Mesendoderm (in vitro differentiated cells): ENCODE measurements around the gene WDFY2.

ENCODE experiments used
- DNase-seq: peaks from one replicate; pipeline ENCODE4 v3.0.0; 2013
- H2AK5ac ChIP-seq: 2 replicates; pipeline ENCODE4 v1.6.1; 2013; ENCODE audit warnings: low read length, inconsistent platforms
- H2BK120ac ChIP-seq: 2 replicates; pipeline ENCODE4 v1.6.1; 2013; ENCODE audit warnings: low read depth, mild to moderate bottlenecking, low read length, moderate library complexity, mixed read lengths
- H2BK15ac ChIP-seq: replicated peaks from 2 replicates; pipeline ENCODE4 v1.6.1; 2013; ENCODE audit warnings: low read depth, mild to moderate bottlenecking, moderate library complexity
- H2BK5ac ChIP-seq: 2 replicates; pipeline ENCODE4 v1.6.1; 2013; ENCODE audit warnings: low read length, inconsistent platforms
- H3K18ac ChIP-seq: 2 replicates; pipeline ENCODE4 v1.6.1; 2013; ENCODE audit warnings: mild to moderate bottlenecking, low read length, mixed read lengths
- H3K23ac ChIP-seq: one replicate; pipeline ENCODE4 v1.6.1; 2013; ENCODE audit warnings: low read length
- H3K27ac ChIP-seq: 2 replicates; pipeline ENCODE4 v1.5.1; 2013; ENCODE audit warnings: low read depth, mild to moderate bottlenecking, inconsistent platforms, low read length, moderate library complexity
- H3K27me3 ChIP-seq: 2 replicates; pipeline ENCODE4 v1.6.1; 2013; ENCODE audit warnings: low read length, control low read depth, mild to moderate bottlenecking, inconsistent platforms; ENCODE audit not compliant: insufficient read depth, poor library complexity
- H3K36me3 ChIP-seq: 2 replicates; pipeline ENCODE4 v1.6.1; 2013; ENCODE audit warnings: low read length, inconsistent platforms; ENCODE audit not compliant: control insufficient read depth, insufficient read depth
- H3K4ac ChIP-seq: one replicate; pipeline ENCODE4 v1.6.1; 2013; ENCODE audit warnings: low read depth, mild to moderate bottlenecking, low read length, moderate library complexity
- H3K4me1 ChIP-seq: 2 replicates; pipeline ENCODE4 v1.6.1; 2013; ENCODE audit warnings: low read depth, low read length, inconsistent platforms; ENCODE audit not compliant: control insufficient read depth
- H3K4me2 ChIP-seq: 2 replicates; pipeline ENCODE4 v1.6.1; 2013; ENCODE audit warnings: low read length
- H3K4me3 ChIP-seq: 2 replicates; pipeline ENCODE4 v1.5.1; 2013; ENCODE audit warnings: mild to moderate bottlenecking, low read length
- H3K56ac ChIP-seq: one replicate; pipeline ENCODE4 v1.6.1; 2013; ENCODE audit warnings: low read length
- H3K79me1 ChIP-seq: 2 replicates; pipeline ENCODE4 v1.6.1; 2013; ENCODE audit warnings: low read length, inconsistent platforms
- H3K79me2 ChIP-seq: 2 replicates; pipeline ENCODE4 v1.6.1; 2013; ENCODE audit warnings: mild to moderate bottlenecking, low read length; ENCODE audit not compliant: control insufficient read depth, insufficient read depth
- H3K9ac ChIP-seq: 2 replicates; pipeline ENCODE4 v1.6.1; 2013; ENCODE audit warnings: low read length, inconsistent platforms
- H4K5ac ChIP-seq: one replicate; pipeline ENCODE4 v1.6.1; 2013; ENCODE audit warnings: low read length
- H4K8ac ChIP-seq: one replicate; pipeline ENCODE4 v1.6.1; 2013; ENCODE audit warnings: low read depth, mild to moderate bottlenecking, control low read depth, low read length, moderate library complexity
- WGBS: extraction: QIAGEN DNeasy Blood & Tissue Kit; methylation state at CpG from one replicate; pipeline ENCODE4 v1.1.7; 2013; ENCODE audit warnings: low lambda C conversion rate, missing lambda C conversion rate; ENCODE audit not compliant: insufficient coverage; ENCODE audit errors: extremely low coverage; 5-methylcytosine and 5-hydroxymethylcytosine counted together

Gene WDFY2

GRCh38 chr13:51803422-51804294 lies 219.4 kb downstream of the WDFY2 start, which contains the start of gene DHRS12:
DHRS12 (minus strand) TSS chr13:51804163; CDS start chr13:51799659, 4,504 bp downstream.
- peak within 1 kb of the TSS; percentile 86 for H2BK5ac ChIP-seq
- peak within 1 kb of the TSS; percentile 92 for H3K9ac ChIP-seq
- peak within 1 kb of the TSS; percentile 87 for H3K4ac ChIP-seq
- H3K36me3 ChIP-seq: no peaks in the 10 kb centered on the region
- H2BK120ac ChIP-seq: peak within 1 kb of the TSS; percentile 56
- H3K56ac ChIP-seq: peak within 1 kb of the TSS; percentile 96
- peak within 1 kb of the TSS; percentile 70 for H3K4me3 ChIP-seq
- H2BK15ac ChIP-seq: no peak within 1 kb of the TSS
- H3K27ac ChIP-seq: peak within 1 kb of the TSS; percentile 69
- peak within 1 kb of the TSS; percentile 39 for H4K8ac ChIP-seq
- H2AK5ac ChIP-seq: no peak within 1 kb of the TSS
- no CpG with 5 or more reads among the region's 91 CpGs for WGBS
- H3K4me2 ChIP-seq: peak within 1 kb of the TSS; percentile 68
- no peaks in the 10 kb centered on the region for H3K79me2 ChIP-seq
- peak within 1 kb of the TSS; percentile 86 for H3K23ac ChIP-seq
- no peaks in the 10 kb centered on the region for H3K79me1 ChIP-seq
- peak within 1 kb of the TSS; percentile 77 for H3K18ac ChIP-seq
- DNase-seq: peak; percentile 87
- no peak within 1 kb of the TSS for H4K5ac ChIP-seq
- H3K27me3 ChIP-seq: no peaks in the 10 kb centered on the region
- H3K4me1 ChIP-seq: peaks cover 16% of the 10 kb centered on the region

GRCh38 chr13:51804295-51805172 lies 220.3 kb downstream of the WDFY2 start:
- H3K56ac ChIP-seq: peak overlapping the region; percentile 89
- H3K4ac ChIP-seq: peak overlapping the region; percentile 70
- peak overlapping the region; percentile 70 for H3K4me3 ChIP-seq
- no peak overlapping the region for H3K27ac ChIP-seq
- H3K79me2 ChIP-seq: no peaks in the 10 kb centered on the region
- H2AK5ac ChIP-seq: no peak overlapping the region
- peak overlapping the region; percentile 92 for H3K9ac ChIP-seq
- H3K4me2 ChIP-seq: peak overlapping the region; percentile 68
- no peak overlapping the region for H2BK5ac ChIP-seq
- DNase-seq: no peak
- no peak overlapping the region for H2BK120ac ChIP-seq
- H3K79me1 ChIP-seq: no peaks in the 10 kb centered on the region
- no peak overlapping the region for H2BK15ac ChIP-seq
- no CpG with 5 or more reads among the region's 31 CpGs for WGBS
- peaks cover 16% of the 10 kb centered on the region for H3K4me1 ChIP-seq
- no peak overlapping the region for H4K8ac ChIP-seq
- H3K36me3 ChIP-seq: no peaks in the 10 kb centered on the region
- no peaks in the 10 kb centered on the region for H3K27me3 ChIP-seq
- no peak overlapping the region for H4K5ac ChIP-seq
- no peak overlapping the region for H3K23ac ChIP-seq
- H3K18ac ChIP-seq: peak overlapping the region; percentile 77

GRCh38 chr13:51805313-51805712 lies 221.1 kb downstream of the WDFY2 start:
- Histone ChIP-seq H3K4ac (no peak overlapping the region), H3K9ac (no peak overlapping the region), H2BK120ac (no peak overlapping the region), H3K18ac (no peak overlapping the region), H3K79me2 (no peaks in the 10 kb centered on the region), H2BK5ac (no peak overlapping the region), H4K5ac (no peak overlapping the region), H4K8ac (no peak overlapping the region), H3K23ac (no peak overlapping the region), H3K27ac (no peak overlapping the region), H3K79me1 (no peaks in the 10 kb centered on the region), H3K36me3 (no peaks in the 10 kb centered on the region), H2AK5ac (no peak overlapping the region), H3K4me3 (no peak overlapping the region), H2BK15ac (no peak overlapping the region), H3K27me3 (no peaks in the 10 kb centered on the region), H3K56ac (no peak overlapping the region), H3K4me2 (no peak overlapping the region), H3K4me1 (peaks cover 14% of the 10 kb centered on the region)
- no peak for DNase-seq
- no CpG with 5 or more reads among the region's 4 CpGs for WGBS

- DNase-seq: no peak
- Histone ChIP-seq H3K36me3 (no peaks in the 10 kb centered on the region), H3K9ac (no peak overlapping the region), H4K8ac (no peak overlapping the region), H2BK15ac (no peak overlapping the region), H3K79me2 (no peaks in the 10 kb centered on the region), H3K79me1 (no peaks in the 10 kb centered on the region), H4K5ac (no peak overlapping the region), H3K27me3 (no peaks in the 10 kb centered on the region), H3K4me3 (no peak overlapping the region), H3K4ac (no peak overlapping the region), H2BK120ac (no peak overlapping the region), H3K4me1 (peaks cover 14% of the 10 kb centered on the region), H3K23ac (no peak overlapping the region), H3K56ac (no peak overlapping the region), H2AK5ac (no peak overlapping the region), H3K27ac (no peak overlapping the region), H3K18ac (no peak overlapping the region), H3K4me2 (no peak overlapping the region), H2BK5ac (no peak overlapping the region)
- no CpG with 5 or more reads among the region's 2 CpGs for WGBS
Measured at GRCh38 chr13:51805925-51806324, 221.7 kb downstream of the WDFY2 start.

- Histone ChIP-seq H3K4ac (no peak overlapping the region), H3K56ac (no peak overlapping the region), H4K5ac (no peak overlapping the region), H3K79me1 (no peaks in the 10 kb centered on the region), H3K4me3 (no peak overlapping the region), H3K18ac (no peak overlapping the region), H3K27ac (no peak overlapping the region), H2AK5ac (no peak overlapping the region), H3K79me2 (no peaks in the 10 kb centered on the region), H4K8ac (no peak overlapping the region), H3K23ac (no peak overlapping the region), H2BK5ac (no peak overlapping the region), H2BK15ac (no peak overlapping the region), H3K36me3 (no peaks in the 10 kb centered on the region), H3K4me1 (peaks cover 14% of the 10 kb centered on the region), H3K27me3 (no peaks in the 10 kb centered on the region), H3K4me2 (no peak overlapping the region), H2BK120ac (no peak overlapping the region), H3K9ac (no peak overlapping the region)
- peak; percentile 58 for DNase-seq
- WGBS: no CpG with 5 or more reads among the region's 2 CpGs
Measured at GRCh38 chr13:51806566-51806965, 222.3 kb downstream of the WDFY2 start.
